ENCODE measurements around the gene TMEM209. TPM values are rescaled to one million over a fixed set of nuclear protein-coding genes. Genes with fewer than 3 reads are reported as not detected.
"Not testable (repeated sequence)": the region's sequence is repeated elsewhere in the genome, so short reads cannot be mapped to it uniquely, and the experiment has no call there.

Gene TMEM209
- total RNA-seq, 1 donor from 2014 or later, result 14.8 TPM

DNA sequence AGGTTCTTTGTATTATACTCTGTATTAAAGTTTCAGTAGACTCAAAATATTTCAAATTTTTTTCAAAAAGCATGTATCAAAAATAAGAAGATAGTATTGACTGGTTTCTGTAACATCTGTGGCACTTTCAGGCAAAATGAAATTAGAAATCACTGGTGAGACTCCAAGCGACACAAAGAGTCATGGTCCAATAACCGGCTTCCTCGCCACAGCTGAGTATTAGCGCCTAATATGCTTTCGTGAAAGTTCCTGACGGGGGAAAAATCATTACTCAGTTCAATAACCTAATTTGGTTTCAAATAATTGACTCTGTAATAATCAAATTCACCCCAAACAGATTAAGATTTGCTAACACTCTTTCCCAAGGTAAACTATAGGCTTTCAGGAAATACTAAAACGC, 13.4 kb downstream of the TMEM209 start:
- no peak overlapping the region for H3K27ac Mint-ChIP-seq (ENCODE audit: unreplicated experiment)
- no peaks in the 10 kb centered on the region for H3K27me3 Mint-ChIP-seq (ENCODE audit: low read depth)
- no peaks in the 10 kb centered on the region for H3K9me3 Mint-ChIP-seq (ENCODE audit: low read depth)
- peaks cover 5% of the 10 kb centered on the region for H3K36me3 Mint-ChIP-seq (ENCODE audit: low read depth)
- peaks cover 7% of the 10 kb centered on the region for H3K4me1 Mint-ChIP-seq (ENCODE audit: low read depth)
- DNase-seq (ENCODE audit: low spot score), result no peak
- TF ChIP-seq CTCF (IDR thresholded peaks at IDR 0.05), result no peak
- no peak overlapping the region for H3K4me3 Mint-ChIP-seq (ENCODE audit: unreplicated experiment)

GRCh38 chr7:130189343-130189742, 15.9 kb downstream of the TMEM209 start:
- Mint-ChIP-seq H3K4me3 (ENCODE audit: unreplicated experiment) (no peak overlapping the region), H3K4me1 (ENCODE audit: low read depth) (peaks cover 7% of the 10 kb centered on the region), H3K9me3 (ENCODE audit: low read depth) (no peaks in the 10 kb centered on the region), H3K27ac (ENCODE audit: unreplicated experiment) (peak overlapping the region; percentile 2), H3K27me3 (ENCODE audit: low read depth) (no peaks in the 10 kb centered on the region), H3K36me3 (ENCODE audit: low read depth) (peaks cover 6% of the 10 kb centered on the region)
- DNase-seq (ENCODE audit: low spot score), result no peak
- no peak for TF ChIP-seq CTCF (IDR thresholded peaks at IDR 0.05)

- H3K36me3 Mint-ChIP-seq (ENCODE audit: low read depth), result peaks cover 7% of the 10 kb centered on the region
- H3K27me3 Mint-ChIP-seq (ENCODE audit: low read depth), result no peaks in the 10 kb centered on the region
- no peak overlapping the region for H3K4me3 Mint-ChIP-seq (ENCODE audit: unreplicated experiment)
- no peak overlapping the region for H3K27ac Mint-ChIP-seq (ENCODE audit: unreplicated experiment)
- H3K9me3 Mint-ChIP-seq (ENCODE audit: low read depth), result no peaks in the 10 kb centered on the region
- H3K4me1 Mint-ChIP-seq (ENCODE audit: low read depth), result peaks cover 7% of the 10 kb centered on the region
- no peak for TF ChIP-seq CTCF (IDR thresholded peaks at IDR 0.05)
- no peak for DNase-seq (ENCODE audit: low spot score)
Observed at GRCh38 chr7:130187360-130187759, 17.8 kb downstream of the TMEM209 start.

DNA sequence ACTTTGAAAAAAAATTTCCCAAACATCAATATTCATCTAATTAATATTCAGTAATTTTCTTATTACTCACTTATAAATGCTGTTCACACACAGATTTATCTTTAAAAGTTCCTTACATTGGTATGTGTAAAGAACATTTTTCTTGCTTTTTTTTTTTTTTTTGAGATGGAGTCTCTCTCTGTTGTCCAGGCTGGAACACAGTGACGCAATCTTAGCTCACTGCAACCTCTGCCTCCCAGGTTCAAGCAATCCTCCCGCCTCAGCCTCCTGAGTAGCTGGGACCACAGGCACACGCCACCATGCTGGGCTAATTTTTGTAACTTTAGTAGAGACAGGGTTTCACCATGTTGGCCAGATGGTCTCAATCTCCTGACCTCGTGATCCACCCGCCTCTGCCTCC, 20.9 kb downstream of the TMEM209 start:
- not testable (repeated sequence) for H3K36me3 Mint-ChIP-seq (ENCODE audit: low read depth); H3K9me3 Mint-ChIP-seq (ENCODE audit: low read depth); H3K4me1 Mint-ChIP-seq (ENCODE audit: low read depth); H3K27me3 Mint-ChIP-seq (ENCODE audit: low read depth); DNase-seq (ENCODE audit: low spot score); H3K4me3 Mint-ChIP-seq (ENCODE audit: unreplicated experiment); H3K27ac Mint-ChIP-seq (ENCODE audit: unreplicated experiment)

- Mint-ChIP-seq H3K9me3 (ENCODE audit: low read depth) (no peaks in the 10 kb centered on the region), H3K4me1 (ENCODE audit: low read depth) (no peaks in the 10 kb centered on the region), H3K27me3 (ENCODE audit: low read depth) (no peaks in the 10 kb centered on the region), H3K4me3 (ENCODE audit: unreplicated experiment) (no peak overlapping the region), H3K36me3 (ENCODE audit: low read depth) (peaks cover 14% of the 10 kb centered on the region), H3K27ac (ENCODE audit: unreplicated experiment) (no peak overlapping the region)
- no peak for DNase-seq (ENCODE audit: low spot score)
- TF ChIP-seq CTCF (IDR thresholded peaks at IDR 0.05), result no peak
Observed at GRCh38 chr7:130182990-130183389, 22.2 kb downstream of the TMEM209 start.

GRCh38 chr7:130181263-130181605, 24.0 kb downstream of the TMEM209 start:
- peaks cover 15% of the 10 kb centered on the region for H3K36me3 Mint-ChIP-seq (ENCODE audit: low read depth)
- H3K4me1 Mint-ChIP-seq (ENCODE audit: low read depth), result no peaks in the 10 kb centered on the region
- no peak for DNase-seq (ENCODE audit: low spot score)
- no peaks in the 10 kb centered on the region for H3K27me3 Mint-ChIP-seq (ENCODE audit: low read depth)
- no peaks in the 10 kb centered on the region for H3K9me3 Mint-ChIP-seq (ENCODE audit: low read depth)
- H3K4me3 Mint-ChIP-seq (ENCODE audit: unreplicated experiment), result no peak overlapping the region
- no peak overlapping the region for H3K27ac Mint-ChIP-seq (ENCODE audit: unreplicated experiment)
- no peak for TF ChIP-seq CTCF (IDR thresholded peaks at IDR 0.05)

Measured in chondrocyte (in vitro differentiated cells).